Measurements from ENCODE around the gene ROBO2. TPM values are rescaled to one million over a fixed set of nuclear protein-coding genes. Genes with fewer than 3 reads are reported as not detected.

Gene ROBO2
- total RNA-seq, 2 donors from 2014 or later, result 2.5 to 2.9 TPM

- Mint-ChIP-seq H3K27ac (no peak overlapping the region), H3K36me3 (ENCODE audit: low read depth) (no peaks in the 10 kb centered on the region), H3K4me1 (peaks cover 1% of the 10 kb centered on the region), H3K27me3 (ENCODE audit: insufficient read depth) (peaks cover 76% of the 10 kb centered on the region), H3K4me3 (no peak overlapping the region), H3K9me3 (no peaks in the 10 kb centered on the region)
- DNase-seq, result no peak
- Histone ChIP-seq H3K4me3 (ENCODE audit: low read length) (no peak overlapping the region), H3K4me1 (ENCODE audit: control insufficient read depth, insufficient read depth, low read length) (no peaks in the 10 kb centered on the region), H3K9me3 (ENCODE audit: control insufficient read depth, low read length) (no peaks in the 10 kb centered on the region), H3K36me3 (ENCODE audit: control insufficient read depth, insufficient read depth, low read length) (no peaks in the 10 kb centered on the region), H3K9ac (ENCODE audit: extremely low read depth, low read length, poor library complexity, severe bottlenecking) (no peak overlapping the region), H3K27me3 (ENCODE audit: control insufficient read depth, insufficient read depth, low read length, poor library complexity, severe bottlenecking) (peaks cover 88% of the 10 kb centered on the region), H3K27ac (ENCODE audit: low read depth, low read length) (no peak overlapping the region)
- WGBS, 2 experiments (ENCODE audit: insufficient coverage in 1 of 2, insufficient read length in 1 of 2), result 95 to 100% methylated on average over 2 of the region's 2 CpGs
- TF ChIP-seq CTCF (conservative IDR thresholded peaks at IDR 0.05), result no peak
These were observed 285.4 kb downstream of the ROBO2 start for GRCh38 chr3:77325280-77325679.

- peaks cover 92% of the 10 kb centered on the region for H3K27me3 ChIP-seq (ENCODE audit: control insufficient read depth, insufficient read depth, low read length, poor library complexity, severe bottlenecking)
- no peaks in the 10 kb centered on the region for H3K9me3 ChIP-seq (ENCODE audit: control insufficient read depth, low read length)
- Mint-ChIP-seq H3K27ac (no peak overlapping the region), H3K27me3 (ENCODE audit: insufficient read depth) (peaks cover 80% of the 10 kb centered on the region), H3K36me3 (ENCODE audit: low read depth) (no peaks in the 10 kb centered on the region), H3K4me3 (no peak overlapping the region), H3K9me3 (no peaks in the 10 kb centered on the region), H3K4me1 (peaks cover 1% of the 10 kb centered on the region)
- TF ChIP-seq CTCF (conservative IDR thresholded peaks at IDR 0.05), result no peak
- H3K4me3 ChIP-seq (ENCODE audit: low read length), result no peak overlapping the region
- no peaks in the 10 kb centered on the region for H3K36me3 ChIP-seq (ENCODE audit: control insufficient read depth, insufficient read depth, low read length)
- H3K4me1 ChIP-seq (ENCODE audit: control insufficient read depth, insufficient read depth, low read length), result no peaks in the 10 kb centered on the region
- no peak for DNase-seq
- 94 to 95% methylated on average over 2 of the region's 2 CpGs for WGBS, 2 experiments (ENCODE audit: insufficient coverage in 1 of 2, insufficient read length in 1 of 2)
- no peak overlapping the region for H3K9ac ChIP-seq (ENCODE audit: extremely low read depth, low read length, poor library complexity, severe bottlenecking)
- no peak overlapping the region for H3K27ac ChIP-seq (ENCODE audit: low read depth, low read length)
These were observed 285.8 kb downstream of the ROBO2 start for GRCh38 chr3:77325702-77326101.

- WGBS, 2 experiments (ENCODE audit: insufficient coverage in 1 of 2, insufficient read length in 1 of 2), result 67 to 72% methylated on average over 2 to 5 of the region's 5 CpGs
- Histone ChIP-seq H3K36me3 (ENCODE audit: control insufficient read depth, insufficient read depth, low read length) (no peaks in the 10 kb centered on the region), H3K4me1 (ENCODE audit: control insufficient read depth, insufficient read depth, low read length) (no peaks in the 10 kb centered on the region), H3K4me3 (ENCODE audit: low read length) (no peak overlapping the region), H3K27me3 (ENCODE audit: control insufficient read depth, insufficient read depth, low read length, poor library complexity, severe bottlenecking) (peaks cover 91% of the 10 kb centered on the region), H3K9ac (ENCODE audit: extremely low read depth, low read length, poor library complexity, severe bottlenecking) (no peak overlapping the region), H3K9me3 (ENCODE audit: control insufficient read depth, low read length) (no peaks in the 10 kb centered on the region), H3K27ac (ENCODE audit: low read depth, low read length) (no peak overlapping the region)
- Mint-ChIP-seq H3K27ac (no peak overlapping the region), H3K9me3 (no peaks in the 10 kb centered on the region), H3K27me3 (ENCODE audit: insufficient read depth) (peaks cover 81% of the 10 kb centered on the region), H3K4me3 (no peak overlapping the region), H3K36me3 (ENCODE audit: low read depth) (no peaks in the 10 kb centered on the region), H3K4me1 (peaks cover 1% of the 10 kb centered on the region)
- no peak for TF ChIP-seq CTCF (conservative IDR thresholded peaks at IDR 0.05)
- no peak for DNase-seq
These were observed 286.7 kb downstream of the ROBO2 start for GRCh38 chr3:77326586-77326985.
